A549 treated with dexamethasone at 1 μM for 4 hours (cell line): ENCODE results near the gene ZNF488. TPM values are rescaled to one million over a fixed set of nuclear protein-coding genes. Genes with fewer than 3 reads are reported as not detected.

ENCODE experiments used
- total RNA-seq: library from RNA; stranded (reverse); fragments of 200-300 nt; extraction: Qiagen RNA extraction; gene quantifications from 5 replicates; pipeline ENCODE4 v1.2.3, GENCODE V29; 2022

The ZNF488 gene
- total RNA-seq, result 10.6 to 13.9 TPM (median 13.1 TPM) in 5 replicates

GRCh38 chr10:47384148-47384921, at the start of gene ZNF488:
Gene ZNF488, minus strand, starts transcription at chr10:47384293. Its CDS starts 15,464 bp downstream, at chr10:47368829.

GRCh38 chr10:47348138-47348651, 35.9 kb downstream of the ZNF488 start, which contains the start of gene RBP3:
Gene RBP3, plus strand, starts transcription at chr10:47348363. Its CDS starts 122 bp downstream, at chr10:47348485.

GRCh38 chr10:47322300-47323061, 61.6 kb downstream of the ZNF488 start, which contains the start of gene GDF2:
Gene GDF2, plus strand, starts transcription at chr10:47322454. Its CDS starts 215 bp downstream, at chr10:47322669.

Other genes starting within 250 kb of the ZNF488 start
- 0.05 to 0.13 TPM (median 0.05 TPM) in 4 of 5 replicates, not detected in the other for gene GDF10, start 84.1 kb downstream of the ZNF488 start, total RNA-seq
- not detected in 5 replicates for gene GDF2, start 61.8 kb downstream of the ZNF488 start, total RNA-seq
- gene RBP3, start 35.9 kb downstream of the ZNF488 start, total RNA-seq, result not detected in 5 replicates
- gene ANXA8, start 99.8 kb upstream of the ZNF488 start, total RNA-seq, result 30.6 to 40.7 TPM (median 30.7 TPM) in 5 replicates
- gene FAM25G, start 107.4 kb upstream of the ZNF488 start, total RNA-seq, result 0.83 to 0.92 TPM in 2 of 5 replicates, not detected in the others
- 5.4 to 10.1 TPM (median 9.6 TPM) in 5 replicates for gene AGAP9, start 139.3 kb upstream of the ZNF488 start, total RNA-seq